ENCODE results near the gene NBPF3. TPM values are rescaled to one million over a fixed set of nuclear protein-coding genes. Genes with fewer than 3 reads are reported as not detected.
A peak's percentile ranks its signal among the peaks of the same experiment; 100 is the strongest.

The NBPF3 gene
- total and polyA plus RNA-seq, 2 donors from 2014 or later = 5.5 to 12.0 TPM

DNA sequence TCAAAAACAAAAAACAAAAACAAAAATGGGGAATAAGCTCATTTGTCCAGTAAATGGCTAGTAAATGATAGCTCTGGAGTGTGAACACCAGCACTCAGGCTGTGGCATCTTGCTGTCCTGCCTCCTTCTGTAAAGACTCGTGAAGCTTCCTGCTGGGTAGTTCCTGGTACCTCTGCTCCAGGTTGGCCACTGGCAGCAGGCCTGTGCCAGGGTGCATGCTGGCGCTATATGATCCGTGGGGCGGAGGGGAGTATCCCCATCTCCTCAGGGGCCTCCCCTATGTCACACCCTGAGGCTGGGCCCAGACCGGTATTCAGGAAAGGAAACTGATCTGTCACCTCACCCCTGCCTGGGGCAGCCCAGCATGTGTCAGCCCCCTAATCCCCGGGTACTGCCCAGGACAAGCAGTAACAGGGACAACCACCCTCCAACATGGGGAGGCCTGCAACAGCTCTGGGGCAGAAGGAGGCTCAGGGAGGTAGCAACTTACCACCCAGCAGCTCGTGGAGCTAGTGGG lies 83.4 kb downstream of the NBPF3 start:
- H3K36me3 ChIP-seq (ENCODE audit: control insufficient read depth in 2 of 3, insufficient read depth in 3 of 3, low read length in 3 of 3) = no peaks in the 10 kb centered on the region
- FAIRE-seq = no peak
- H3K4me1 ChIP-seq (ENCODE audit: control insufficient read depth in 2 of 3, insufficient read depth in 2 of 3, low read depth in 1 of 3, low read length in 3 of 3) = peaks cover 0 to 3% (median 0%) of the 10 kb centered on the region in 3 donors
- TF ChIP-seq, protein P1, sequence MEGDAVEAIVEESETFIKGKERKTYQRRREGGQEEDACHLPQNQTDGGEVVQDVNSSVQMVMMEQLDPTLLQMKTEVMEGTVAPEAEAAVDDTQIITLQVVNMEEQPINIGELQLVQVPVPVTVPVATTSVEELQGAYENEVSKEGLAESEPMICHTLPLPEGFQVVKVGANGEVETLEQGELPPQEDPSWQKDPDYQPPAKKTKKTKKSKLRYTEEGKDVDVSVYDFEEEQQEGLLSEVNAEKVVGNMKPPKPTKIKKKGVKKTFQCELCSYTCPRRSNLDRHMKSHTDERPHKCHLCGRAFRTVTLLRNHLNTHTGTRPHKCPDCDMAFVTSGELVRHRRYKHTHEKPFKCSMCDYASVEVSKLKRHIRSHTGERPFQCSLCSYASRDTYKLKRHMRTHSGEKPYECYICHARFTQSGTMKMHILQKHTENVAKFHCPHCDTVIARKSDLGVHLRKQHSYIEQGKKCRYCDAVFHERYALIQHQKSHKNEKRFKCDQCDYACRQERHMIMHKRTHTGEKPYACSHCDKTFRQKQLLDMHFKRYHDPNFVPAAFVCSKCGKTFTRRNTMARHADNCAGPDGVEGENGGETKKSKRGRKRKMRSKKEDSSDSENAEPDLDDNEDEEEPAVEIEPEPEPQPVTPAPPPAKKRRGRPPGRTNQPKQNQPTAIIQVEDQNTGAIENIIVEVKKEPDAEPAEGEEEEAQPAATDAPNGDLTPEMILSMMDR (IDR thresholded peaks at IDR 0.05; ENCODE audit: borderline replicate concordance, extremely low read depth, insufficient read depth) = no peak
- H3K9ac ChIP-seq (ENCODE audit: low read length in 3 of 3) = no peak overlapping the region
- no peaks in the 10 kb centered on the region for H3K9me3 ChIP-seq (ENCODE audit: control insufficient read depth in 2 of 3, insufficient read depth in 1 of 3, low read length in 3 of 3)
- no peak overlapping the region for H3K4me3 ChIP-seq (ENCODE audit: low read length in 3 of 3)
- DNase-seq = peak in 1 of 5 donors; percentile 40
- H3K27me3 ChIP-seq (ENCODE audit: control insufficient read depth, insufficient read depth, low read length) = no peaks in the 10 kb centered on the region
- intact Hi-C loops (cut with DNase I) = no loop called here
- no peak overlapping the region for H3K27ac ChIP-seq (ENCODE audit: low read depth in 2 of 2, low read length in 2 of 2)

DNA sequence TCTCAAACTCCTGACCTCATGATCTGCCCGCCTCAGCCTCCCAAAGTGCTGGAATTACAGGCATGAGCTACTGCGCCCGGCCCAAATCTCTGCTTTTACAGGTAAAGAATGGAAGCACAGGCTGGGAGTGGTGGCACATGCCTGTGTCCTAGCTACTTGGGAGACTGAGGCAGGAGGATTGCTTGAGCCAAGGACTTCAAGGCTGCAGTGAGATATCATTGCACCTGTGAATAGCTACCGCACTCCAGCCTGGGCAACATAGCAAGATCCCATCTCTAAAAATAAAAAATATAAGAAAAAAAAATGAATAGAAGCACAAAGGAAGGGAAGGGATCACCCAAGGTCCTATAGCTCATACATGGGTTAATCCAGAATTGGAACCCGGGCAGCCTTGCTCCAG lies 84.3 kb downstream of the NBPF3 start:
- no peaks in the 10 kb centered on the region for H3K27me3 ChIP-seq (ENCODE audit: control insufficient read depth, insufficient read depth, low read length)
- FAIRE-seq (no peak), DNase-seq (peak in 1 of 5 donors; percentile 37)
- no peaks in the 10 kb centered on the region for H3K36me3 ChIP-seq (ENCODE audit: control insufficient read depth in 2 of 3, insufficient read depth in 3 of 3, low read length in 3 of 3)
- TF ChIP-seq, protein P1 (IDR thresholded peaks at IDR 0.05; ENCODE audit: borderline replicate concordance, extremely low read depth, insufficient read depth) = no peak
- H3K9ac ChIP-seq (ENCODE audit: low read length in 3 of 3) = no peak overlapping the region
- no peak overlapping the region for H3K4me3 ChIP-seq (ENCODE audit: low read length in 3 of 3)
- intact Hi-C loops (cut with DNase I) = no loop called here
- no peak overlapping the region for H3K27ac ChIP-seq (ENCODE audit: low read depth in 2 of 2, low read length in 2 of 2)
- H3K9me3 ChIP-seq (ENCODE audit: control insufficient read depth in 2 of 3, insufficient read depth in 1 of 3, low read length in 3 of 3) = no peaks in the 10 kb centered on the region
- peaks cover 0 to 3% (median 0%) of the 10 kb centered on the region in 3 donors for H3K4me1 ChIP-seq (ENCODE audit: control insufficient read depth in 2 of 3, insufficient read depth in 2 of 3, low read depth in 1 of 3, low read length in 3 of 3)

DNA sequence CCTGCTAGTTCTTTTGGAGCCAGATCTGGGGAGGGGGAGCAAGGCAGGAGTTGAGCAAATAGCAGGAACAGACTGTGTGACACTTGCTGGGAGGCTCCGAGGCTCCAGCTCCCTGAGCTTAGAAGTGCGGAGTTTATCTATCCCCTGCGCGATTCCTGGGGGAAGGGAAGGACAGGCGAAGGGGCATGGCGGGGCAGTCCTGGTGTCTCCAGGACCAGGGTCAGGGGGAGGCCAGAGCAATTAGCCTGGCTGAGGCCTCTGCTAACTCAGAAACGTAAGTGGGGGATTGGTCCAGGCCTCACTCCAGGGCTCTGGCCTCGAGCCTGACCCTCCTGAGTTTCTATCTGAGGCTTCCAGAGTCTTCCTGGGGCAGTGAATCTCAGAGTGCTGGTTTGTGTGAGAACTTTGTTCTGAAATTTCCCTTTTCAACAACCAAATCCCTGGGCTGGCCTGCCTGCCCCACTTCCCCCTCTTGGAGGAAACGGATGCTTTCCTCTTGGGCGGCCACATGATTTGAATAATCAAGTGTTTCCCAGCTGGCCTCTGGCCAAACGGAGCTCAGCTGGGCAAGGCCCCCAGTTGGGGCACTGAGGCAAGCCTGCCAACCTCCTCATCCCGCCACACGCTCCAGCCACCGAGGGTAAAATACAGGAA lies 84.9 kb downstream of the NBPF3 start:
- DNase-seq = peak in 2 of 5 donors; percentile 40 to 75
- H3K4me1 ChIP-seq (ENCODE audit: control insufficient read depth in 2 of 3, insufficient read depth in 2 of 3, low read depth in 1 of 3, low read length in 3 of 3) = peaks cover 0 to 3% (median 0%) of the 10 kb centered on the region in 3 donors
- no peaks in the 10 kb centered on the region for H3K9me3 ChIP-seq (ENCODE audit: control insufficient read depth in 2 of 3, insufficient read depth in 1 of 3, low read length in 3 of 3)

More for the DNA sequence above, 84.9 kb downstream of the NBPF3 start:
- H3K4me3 ChIP-seq (ENCODE audit: low read length in 3 of 3) = no peak overlapping the region
- no peak overlapping the region for H3K9ac ChIP-seq (ENCODE audit: low read length in 3 of 3)
- intact Hi-C loops (cut with DNase I) = no loop called here
- TF ChIP-seq, protein P1 (IDR thresholded peaks at IDR 0.05; ENCODE audit: borderline replicate concordance, extremely low read depth, insufficient read depth) = no peak
- H3K27me3 ChIP-seq (ENCODE audit: control insufficient read depth, insufficient read depth, low read length) = no peaks in the 10 kb centered on the region
- H3K36me3 ChIP-seq (ENCODE audit: control insufficient read depth in 2 of 3, insufficient read depth in 3 of 3, low read length in 3 of 3) = no peaks in the 10 kb centered on the region
- no peak for FAIRE-seq
- peak overlapping the region in 1 of 2 donors; percentile 34 for H3K27ac ChIP-seq (ENCODE audit: low read depth in 2 of 2, low read length in 2 of 2)

Data from kidney (tissue), 14 donors.